K562 (cell line): ENCODE data around the gene AGAP1. TPM values are rescaled to one million over a fixed set of nuclear protein-coding genes. Genes with fewer than 3 reads are reported as not detected.

Experiments
- ATAC-seq: fragments of 200-7000 bp; cut with Tn5 transposase; 3 replicates; pipeline ENCODE4 v1.9.1; 2020; ENCODE audit warnings: moderate library complexity
- BruUV-seq: library from RNA; stranded (reverse); fragments of 400-500 nt; replicated peaks from 2 replicates; lab custom pipeline; 2021; lab: Mats Ljungman, UMichigan
- CTCF ChIA-PET: fragments of 300-600 bp; formaldehyde crosslinking; extraction: SDS; loops from one replicate; lab custom pipeline; 2021; ENCODE audit warnings: low intra/inter-chr PET ratio; lab: Yijun Ruan, JAX
- POLR2A ChIA-PET: fragments of 300-600, 350-650 bp; sonication (Branson Sonifier 250); formaldehyde crosslinking; extraction: SDS; loops from one replicate; lab custom pipeline; 2021; ENCODE audit warnings: antibody characterized with exemption, inconsistent platforms; lab: Yijun Ruan, JAX
- DNase-seq, 4 experiments: peaks; one replicate each; pipeline versions ENCODE4 v3.0.0 to v3.0.0-alpha.2; 2011 to 2018; ENCODE audit warnings: low spot score in 3 of 4, mixed read lengths in 3 of 4; ENCODE audit errors: extremely low read depth in 1 of 4
- FAIRE-seq: peaks from 2 replicates; lab custom pipeline; 2011; peaks lifted over from hg19 to GRCh38; lab: Jason Lieb, UNC
- H2AFZ ChIP-seq: 2 replicates; pipeline ENCODE4 v1.6.0; 2011; ENCODE audit warnings: low read depth, low read length, control low read depth, inconsistent platforms
- H3K27ac ChIP-seq: fragments of 200-600 bp; 3 replicates; pipeline ENCODE4 v1.8.0; 2011; ENCODE audit warnings: low read depth, mild to moderate bottlenecking, control low read depth, inconsistent platforms, low read length, moderate library complexity, mixed read lengths; ENCODE audit errors: extremely low read depth
- H3K27me3 ChIP-seq, 2 experiments: fragments of 300-600 bp in 1 of 2; 2 replicates in 1 of 2; 3 replicates in 1 of 2; pipeline versions ENCODE4 v1.6.0 to v1.8.0; 2011; ENCODE audit warnings: inconsistent platforms in 2 of 2, low read length in 2 of 2, mild to moderate bottlenecking in 1 of 2, mixed read lengths in 1 of 2, moderate library complexity in 1 of 2; ENCODE audit not compliant: control insufficient read depth in 2 of 2, insufficient read depth in 2 of 2
- H3K36me3 ChIP-seq: fragments of 300-600 bp; 3 replicates; pipeline ENCODE4 v1.8.0; 2011; ENCODE audit warnings: mild to moderate bottlenecking, low read length, inconsistent platforms; ENCODE audit not compliant: control insufficient read depth, insufficient read depth
- H3K4me1 ChIP-seq, 2 experiments: fragments of 200-600 bp in 1 of 2; replicated peaks in 1 of 2; 2 replicates in 1 of 2; 3 replicates in 1 of 2; pipeline versions ENCODE4 v1.5.1 to v1.8.0; 2011; ENCODE audit warnings: inconsistent platforms in 2 of 2, low read length in 2 of 2, mild to moderate bottlenecking in 1 of 2, mixed read lengths in 1 of 2, moderate library complexity in 1 of 2; ENCODE audit not compliant: control insufficient read depth in 2 of 2, insufficient read depth in 2 of 2
- H3K4me2 ChIP-seq: 2 replicates; pipeline ENCODE4 v1.6.1; 2011; ENCODE audit warnings: low read length, control low read depth, inconsistent platforms, mixed read lengths; ENCODE audit not compliant: insufficient read depth
- H3K4me3 ChIP-seq: fragments of 200-600 bp; sonication (generic), shearing (Covaris generic); 2 replicates; pipeline ENCODE4 v1.5.1; 2016; ENCODE audit warnings: control low read depth, inconsistent platforms
- H3K79me2 ChIP-seq: fragments of 200-600 bp; 3 replicates; pipeline ENCODE4 v1.8.0; 2011; ENCODE audit warnings: low read length, inconsistent platforms; ENCODE audit not compliant: control insufficient read depth, insufficient read depth
- H3K9ac ChIP-seq, 2 experiments: 2 replicates each; pipeline versions ENCODE4 v1.6.0 to v1.6.1; 2011; ENCODE audit warnings: low read depth in 2 of 2, low read length in 2 of 2, control low read depth in 1 of 2, inconsistent platforms in 1 of 2, mild to moderate bottlenecking in 1 of 2, mixed read lengths in 1 of 2; ENCODE audit not compliant: insufficient read depth in 1 of 2
- H3K9me1 ChIP-seq: one replicate; pipeline ENCODE4 v1.6.0; 2011; ENCODE audit warnings: inconsistent platforms, mild to moderate bottlenecking, low read length, moderate library complexity; ENCODE audit not compliant: control insufficient read depth, insufficient read depth
- H3K9me3 ChIP-seq: replicated peaks from 2 replicates; pipeline ENCODE4 v1.5.1; 2011; ENCODE audit warnings: low read depth, low read length, inconsistent platforms; ENCODE audit not compliant: control insufficient read depth, insufficient read depth
- H4K20me1 ChIP-seq: replicated peaks from 2 replicates; pipeline ENCODE4 v1.6.1; 2011; ENCODE audit warnings: low read length, inconsistent platforms, mixed read lengths; ENCODE audit not compliant: control insufficient read depth, insufficient read depth
- BCLAF1 ChIP-seq, 2 experiments: fragments of 450-650 bp in 1 of 2; IDR thresholded peaks; 2 replicates each; pipeline ENCODE4 v1.6.1; 2011 to 2017; ENCODE audit warnings: low read depth in 2 of 2, antibody characterized with exemption in 1 of 2, borderline replicate concordance in 1 of 2, low read length in 1 of 2, mild to moderate bottlenecking in 1 of 2, mixed read lengths in 1 of 2; ENCODE audit not compliant: control insufficient read depth in 1 of 2
- CGGBP1 ChIP-seq: fragments of 250-450 bp; sonication (Bioruptor Pico); IDR thresholded peaks from 2 replicates; pipeline ENCODE4 v1.9.0; 2021; ENCODE audit warnings: mild to moderate bottlenecking
- CTCF ChIP-seq, 3 experiments: IDR thresholded peaks in 2 of 3; conservative IDR thresholded peaks in 1 of 3; 2 replicates each; pipeline ENCODE4 v1.5.1; 2011 to 2012; ENCODE audit warnings: low read length in 3 of 3, mild to moderate bottlenecking in 3 of 3, control low read depth in 2 of 3, improper control_type of control experiment in 1 of 3, inconsistent platforms in 1 of 3, low read depth in 1 of 3, mixed read lengths in 1 of 3, moderate library complexity in 1 of 3; ENCODE audit not compliant: insufficient read depth in 2 of 3
- POLR2AphosphoS2 ChIP-seq: IDR thresholded peaks from 2 replicates; pipeline ENCODE4 v1.6.1; 2012; ENCODE audit warnings: low read length, improper control_type of control experiment
- WGBS: fragments of 100-300 bp; shearing (Covaris generic); methylation state at CpG from one replicate; pipeline ENCODE4 v1.1.6; 2016; ENCODE audit warnings: low coverage, mixed read lengths; ENCODE audit not compliant: insufficient coverage; ENCODE audit errors: missing lambda C conversion rate; 5-methylcytosine and 5-hydroxymethylcytosine counted together
- in situ Hi-C: fragments of 300-500 bp; cut with MboI; formaldehyde crosslinking; loops from 4 replicates; pipeline ENCODE4 v1.15.0; 2018; ENCODE audit warnings: inconsistent platforms, mixed read lengths
- intact Hi-C: fragments of 100-400 bp; cut with micrococcal nuclease; formaldehyde crosslinking; loops from 2 replicates; pipeline ENCODE4 v1.14.2; 2022
- polyA plus RNA-seq, 8 experiments: library from polyadenylated mRNA; depleted of rRNA in 4 of 8; stranded (reverse) in 5 of 8; unstranded in 3 of 8; fragments of >200 nt; fragmentation: Nextera tagmentation in 2 of 8; fragmentation: Illumina TruSeq in 1 of 8; extraction: Ambion mirVana in 2 of 8; extraction: Trizol in 1 of 8; gene quantifications; 2 replicates each; pipeline versions ENCODE4 v1.2.1 to v1.2.3, GENCODE V29; 2011 to 2014; ENCODE audit warnings: inconsistent platforms in 1 of 8, missing spikeins in 1 of 8
- total RNA-seq, 7 experiments: library from RNA; depleted of rRNA in 6 of 7; stranded (reverse); fragments of >200 nt in 6 of 7; fragmentation: Illumina TruSeq in 2 of 7; extraction: Trizol in 2 of 7; gene quantifications; 2 replicates each; pipeline versions ENCODE4 v1.2.1 to v1.2.3, GENCODE V29; 2011 to 2021; ENCODE audit warnings: low replicate concordance in 1 of 7

AGAP1 gene
- total and polyA plus RNA-seq, 9 of the 15 experiments (the other 6 are each of a cell fraction or from before 2014, with no cell fraction given): 1.3 to 24.0 (median 10.6) TPM

- H3K9me3 ChIP-seq: no peaks in the 10 kb centered on the region; the same call in 1 of the 2 replicates
- H3K27me3 ChIP-seq: no peaks in the 10 kb centered on the region
- DNase-seq: no peak
- POLR2A ChIA-PET: no interaction called here
- FAIRE-seq: no peak
- H3K27ac ChIP-seq: no peak overlapping the region
- H3K9me1 ChIP-seq: no peaks in the 10 kb centered on the region
- no peaks in the 10 kb centered on the region for H3K36me3 ChIP-seq
- no peak overlapping the region for H3K4me2 ChIP-seq
- H3K9ac ChIP-seq: no peak overlapping the region
- in situ Hi-C loops: no loop called here
- intact Hi-C loops: no loop called here
- H3K4me3 ChIP-seq: no peak overlapping the region
- H4K20me1 ChIP-seq: no peaks in the 10 kb centered on the region; the same call in 1 of the 2 replicates
- H3K4me1 ChIP-seq: no peaks in the 10 kb centered on the region
- H3K79me2 ChIP-seq: peaks cover 58% of the 10 kb centered on the region
- 87% methylated on average over 9 of the region's 9 CpGs for WGBS
- H2AFZ ChIP-seq: no peak overlapping the region
- CTCF ChIA-PET: no interaction called here
- no peak for ATAC-seq
- BruUV-seq: no TSS peak
- no peak for TF ChIP-seq CGGBP1 (CRISPR knock-in tag)
- no peak for TF ChIP-seq CTCF (IDR thresholded peaks at IDR 0.05 in 2 of 3, conservative IDR thresholded peaks at IDR 0.05 in 1 of 3; ENCODE audit: insufficient read depth in 2 of 3, low read depth in 1 of 3, low read length in 3 of 3)
- TF ChIP-seq BCLAF1 (IDR thresholded peaks at IDR 0.05; ENCODE audit: borderline replicate concordance in 1 of 2, control insufficient read depth in 1 of 2, low read depth in 2 of 2, low read length in 1 of 2): no peak
- TF ChIP-seq POLR2AphosphoS2: no peak
These were observed 129.3 kb downstream of the AGAP1 start for GRCh38 chr2:235623111-235623510.
